Endothelial cell (in vitro differentiated cells): ENCODE results near the gene PPIE. TPM values are rescaled to one million over a fixed set of nuclear protein-coding genes. Genes with fewer than 3 reads are reported as not detected.
A peak's percentile ranks its signal among the peaks of the same experiment; 100 is the strongest.

Source experiments
- DNase-seq: peaks from one replicate; pipeline ENCODE4 v3.0.0; 2021; ENCODE audit warnings: low spot score
- H3K27ac Mint-ChIP-seq: one replicate; pipeline ENCODE4 v1.8.0; 2021; ENCODE audit warnings: mixed read lengths, inconsistent platforms; ENCODE audit not compliant: unreplicated experiment
- H3K27me3 Mint-ChIP-seq: one replicate; pipeline ENCODE4 v1.8.0; 2021; ENCODE audit warnings: mild to moderate bottlenecking, moderate library complexity, mixed read lengths, inconsistent platforms; ENCODE audit not compliant: unreplicated experiment
- H3K36me3 Mint-ChIP-seq: one replicate; pipeline ENCODE4 v1.8.0; 2021; ENCODE audit warnings: mild to moderate bottlenecking, low read depth, mixed read lengths, inconsistent platforms; ENCODE audit not compliant: unreplicated experiment
- H3K4me1 Mint-ChIP-seq: one replicate; pipeline ENCODE4 v1.8.0; 2021; ENCODE audit warnings: mild to moderate bottlenecking, mixed read lengths, inconsistent platforms; ENCODE audit not compliant: unreplicated experiment
- H3K4me3 Mint-ChIP-seq: one replicate; pipeline ENCODE4 v1.8.0; 2021; ENCODE audit warnings: mild to moderate bottlenecking, mixed read lengths, inconsistent platforms; ENCODE audit not compliant: unreplicated experiment
- H3K9me3 Mint-ChIP-seq: one replicate; pipeline ENCODE4 v1.8.0; 2021; ENCODE audit warnings: mixed read lengths, inconsistent platforms; ENCODE audit not compliant: unreplicated experiment
- CTCF ChIP-seq: fragments of 200-600 bp; sonication (generic); IDR thresholded peaks from one replicate; pipeline ENCODE4 v1.5.0; 2021; ENCODE audit warnings: antibody characterized with exemption; ENCODE audit not compliant: unreplicated experiment
- total RNA-seq: library from RNA; stranded (reverse); fragmentation: NEBNext Ultra II Directional; extraction: Animal tissue kit (Norgen Biotek cat#: 25700); gene quantifications from one replicate; pipeline ENCODE4 v1.2.1, GENCODE V29; 2021; ENCODE audit not compliant: unreplicated experiment

PPIE gene
- total RNA-seq, 1 donor from 2014 or later: 38.1 TPM

- no peaks in the 10 kb centered on the region for H3K9me3 Mint-ChIP-seq
- TF ChIP-seq CTCF: no peak
Measured at GRCh38 chr1:39752703-39753102, 14.0 kb downstream of the PPIE start.

DNA sequence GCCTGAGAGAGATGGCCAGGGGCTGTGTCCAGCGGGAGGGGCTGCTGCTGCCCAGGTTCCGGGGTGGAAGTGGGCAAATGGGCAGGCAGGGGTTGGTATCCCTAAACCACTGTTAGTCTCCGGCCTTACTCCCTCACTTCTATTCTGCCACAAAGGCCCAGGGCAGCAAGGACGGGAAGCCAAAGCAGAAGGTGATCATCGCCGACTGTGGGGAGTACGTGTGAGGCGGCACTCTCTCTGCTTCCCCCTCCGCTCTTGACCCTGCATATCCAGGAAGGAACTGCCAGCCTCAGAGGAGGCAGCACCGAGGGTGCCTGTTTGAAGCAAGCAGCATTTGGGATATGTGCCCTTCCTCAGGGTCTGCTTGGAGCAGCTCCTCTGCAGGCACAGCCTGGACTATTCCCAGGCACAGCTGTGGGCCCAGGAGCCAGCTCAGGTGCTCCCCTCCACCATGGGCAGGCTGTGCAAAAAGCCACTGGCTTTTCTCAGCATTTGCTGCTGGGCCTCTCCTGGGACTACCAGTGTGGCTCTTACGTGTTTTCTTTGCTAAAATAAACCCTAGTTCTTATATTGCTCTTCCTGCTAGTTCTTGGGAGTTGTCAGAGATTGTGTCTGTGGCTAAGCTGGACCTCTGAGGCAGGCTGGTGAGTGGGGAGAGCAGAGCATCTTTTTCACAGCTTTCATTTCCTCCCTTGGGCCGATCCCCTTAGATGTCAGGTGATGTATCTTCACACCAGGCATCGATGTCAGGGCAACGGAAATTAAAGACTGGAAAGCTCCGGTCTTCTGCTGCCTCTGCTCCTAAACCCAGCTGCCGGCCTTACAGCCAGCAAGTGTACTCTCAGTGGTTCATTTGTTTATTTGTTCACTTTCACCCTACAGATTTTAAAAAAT lies 14.7 kb downstream of the PPIE start:
- TF ChIP-seq CTCF: no peak
- peak overlapping the region; percentile 62 for H3K4me3 Mint-ChIP-seq
- peaks cover 53% of the 10 kb centered on the region for H3K36me3 Mint-ChIP-seq
- H3K9me3 Mint-ChIP-seq: no peaks in the 10 kb centered on the region
- no peak for DNase-seq
- H3K27me3 Mint-ChIP-seq: peaks cover 2% of the 10 kb centered on the region
- no peak overlapping the region for H3K27ac Mint-ChIP-seq
- H3K4me1 Mint-ChIP-seq: no peaks in the 10 kb centered on the region

More at GRCh38 chr1:39752703-39753102, 14.0 kb downstream of the PPIE start:
- Mint-ChIP-seq H3K27me3 (peaks cover 2% of the 10 kb centered on the region), H3K27ac (no peak overlapping the region), H3K4me3 (no peak overlapping the region), H3K36me3 (peaks cover 50% of the 10 kb centered on the region), H3K4me1 (no peaks in the 10 kb centered on the region)
- DNase-seq: no peak

- Mint-ChIP-seq H3K4me3 (no peak overlapping the region), H3K9me3 (no peaks in the 10 kb centered on the region), H3K27me3 (no peaks in the 10 kb centered on the region), H3K27ac (no peak overlapping the region), H3K36me3 (peaks cover 52% of the 10 kb centered on the region), H3K4me1 (no peaks in the 10 kb centered on the region)
- TF ChIP-seq CTCF: no peak
- DNase-seq: no peak
Measured at GRCh38 chr1:39754026-39754570, 15.4 kb downstream of the PPIE start.

GRCh38 chr1:39754906-39755504 lies 16.3 kb downstream of the PPIE start:
- Mint-ChIP-seq H3K36me3 (peaks cover 49% of the 10 kb centered on the region), H3K27ac (no peak overlapping the region), H3K9me3 (no peaks in the 10 kb centered on the region)

More at GRCh38 chr1:39754906-39755504, 16.3 kb downstream of the PPIE start:
- no peak for DNase-seq
- H3K27me3 Mint-ChIP-seq: no peaks in the 10 kb centered on the region
- no peaks in the 10 kb centered on the region for H3K4me1 Mint-ChIP-seq
- TF ChIP-seq CTCF: no peak
- H3K4me3 Mint-ChIP-seq: no peak overlapping the region
